ENCODE data around the gene TDRD1.

- TF ChIP-seq TAF15 (IDR thresholded peaks at IDR 0.05; ENCODE audit: low read depth, low read length) (no peak), NFE2L1 (tag; IDR thresholded peaks at IDR 0.05; ENCODE audit: borderline replicate concordance, low read depth) (no peak), SIRT6 (IDR thresholded peaks at IDR 0.05; ENCODE audit: low read depth, low read length) (no peak), EZH2 (IDR thresholded peaks at IDR 0.05; ENCODE audit: borderline replicate concordance, low read depth, low read length) (no peak), SMC3 (conservative IDR thresholded peaks at IDR 0.05; ENCODE audit: insufficient read depth, low read depth, low read length) (no peak), RERE (CRISPR knock-in tag; IDR thresholded peaks at IDR 0.05; ENCODE audit: borderline replicate concordance) (no peak), POLR2AphosphoS5 (IDR thresholded peaks at IDR 0.05; ENCODE audit: control insufficient read depth, insufficient read depth, low read depth, low read length) (no peak), E2F1 (CRISPR knock-in tag; IDR thresholded peaks at IDR 0.05) (no peak), MNT (conservative IDR thresholded peaks at IDR 0.05) (no peak), HDAC1 (IDR thresholded peaks at IDR 0.05) (no peak)
These were observed 13.1 kb upstream of the TDRD1 start for GRCh38 chr10:114166043-114166442.
